K562 (cell line): ENCODE results near the gene SEMA3F. TPM values are rescaled to one million over a fixed set of nuclear protein-coding genes. Genes with fewer than 3 reads are reported as not detected.

Source experiments
- ATAC-seq: fragments of 200-7000 bp; cut with Tn5 transposase; 3 replicates; pipeline ENCODE4 v1.9.1; 2020; ENCODE audit warnings: moderate library complexity
- BruUV-seq: library from RNA; stranded (reverse); fragments of 400-500 nt; replicated peaks from 2 replicates; lab custom pipeline; 2021; lab: Mats Ljungman, UMichigan
- CTCF ChIA-PET: fragments of 300-600 bp; formaldehyde crosslinking; extraction: SDS; loops from one replicate; lab custom pipeline; 2021; ENCODE audit warnings: low intra/inter-chr PET ratio; lab: Yijun Ruan, JAX
- POLR2A ChIA-PET: fragments of 300-600, 350-650 bp; sonication (Branson Sonifier 250); formaldehyde crosslinking; extraction: SDS; loops from one replicate; lab custom pipeline; 2021; ENCODE audit warnings: antibody characterized with exemption, inconsistent platforms; lab: Yijun Ruan, JAX
- DNase-seq, 4 experiments: peaks; one replicate each; pipeline versions ENCODE4 v3.0.0 to v3.0.0-alpha.2; 2011 to 2018; ENCODE audit warnings: low spot score in 3 of 4, mixed read lengths in 3 of 4; ENCODE audit errors: extremely low read depth in 1 of 4
- FAIRE-seq: peaks from 2 replicates; lab custom pipeline; 2011; peaks lifted over from hg19 to GRCh38; lab: Jason Lieb, UNC
- H2AFZ ChIP-seq: 2 replicates; pipeline ENCODE4 v1.6.0; 2011; ENCODE audit warnings: low read depth, low read length, control low read depth, inconsistent platforms
- H3K27ac ChIP-seq: fragments of 200-600 bp; 3 replicates; pipeline ENCODE4 v1.8.0; 2011; ENCODE audit warnings: low read depth, mild to moderate bottlenecking, control low read depth, inconsistent platforms, low read length, moderate library complexity, mixed read lengths; ENCODE audit errors: extremely low read depth
- H3K27me3 ChIP-seq, 2 experiments: fragments of 300-600 bp in 1 of 2; 2 replicates in 1 of 2; 3 replicates in 1 of 2; pipeline versions ENCODE4 v1.6.0 to v1.8.0; 2011; ENCODE audit warnings: inconsistent platforms in 2 of 2, low read length in 2 of 2, mild to moderate bottlenecking in 1 of 2, mixed read lengths in 1 of 2, moderate library complexity in 1 of 2; ENCODE audit not compliant: control insufficient read depth in 2 of 2, insufficient read depth in 2 of 2
- H3K36me3 ChIP-seq: fragments of 300-600 bp; 3 replicates; pipeline ENCODE4 v1.8.0; 2011; ENCODE audit warnings: mild to moderate bottlenecking, low read length, inconsistent platforms; ENCODE audit not compliant: control insufficient read depth, insufficient read depth
- H3K4me1 ChIP-seq, 2 experiments: fragments of 200-600 bp in 1 of 2; replicated peaks in 1 of 2; 2 replicates in 1 of 2; 3 replicates in 1 of 2; pipeline versions ENCODE4 v1.5.1 to v1.8.0; 2011; ENCODE audit warnings: inconsistent platforms in 2 of 2, low read length in 2 of 2, mild to moderate bottlenecking in 1 of 2, mixed read lengths in 1 of 2, moderate library complexity in 1 of 2; ENCODE audit not compliant: control insufficient read depth in 2 of 2, insufficient read depth in 2 of 2
- H3K4me2 ChIP-seq: 2 replicates; pipeline ENCODE4 v1.6.1; 2011; ENCODE audit warnings: low read length, control low read depth, inconsistent platforms, mixed read lengths; ENCODE audit not compliant: insufficient read depth
- H3K4me3 ChIP-seq: fragments of 200-600 bp; sonication (generic), shearing (Covaris generic); 2 replicates; pipeline ENCODE4 v1.5.1; 2016; ENCODE audit warnings: control low read depth, inconsistent platforms
- H3K79me2 ChIP-seq: fragments of 200-600 bp; 3 replicates; pipeline ENCODE4 v1.8.0; 2011; ENCODE audit warnings: low read length, inconsistent platforms; ENCODE audit not compliant: control insufficient read depth, insufficient read depth
- H3K9ac ChIP-seq, 2 experiments: 2 replicates each; pipeline versions ENCODE4 v1.6.0 to v1.6.1; 2011; ENCODE audit warnings: low read depth in 2 of 2, low read length in 2 of 2, control low read depth in 1 of 2, inconsistent platforms in 1 of 2, mild to moderate bottlenecking in 1 of 2, mixed read lengths in 1 of 2; ENCODE audit not compliant: insufficient read depth in 1 of 2
- H3K9me1 ChIP-seq: one replicate; pipeline ENCODE4 v1.6.0; 2011; ENCODE audit warnings: inconsistent platforms, mild to moderate bottlenecking, low read length, moderate library complexity; ENCODE audit not compliant: control insufficient read depth, insufficient read depth
- H3K9me3 ChIP-seq: replicated peaks from 2 replicates; pipeline ENCODE4 v1.5.1; 2011; ENCODE audit warnings: low read depth, low read length, inconsistent platforms; ENCODE audit not compliant: control insufficient read depth, insufficient read depth
- H4K20me1 ChIP-seq: replicated peaks from 2 replicates; pipeline ENCODE4 v1.6.1; 2011; ENCODE audit warnings: low read length, inconsistent platforms, mixed read lengths; ENCODE audit not compliant: control insufficient read depth, insufficient read depth
- ADNP ChIP-seq: fragments of 200-800 bp; sonication (Bioruptor generic); IDR thresholded peaks from 2 replicates; pipeline ENCODE4 v1.6.1; 2016; ENCODE audit warnings: missing genetic modification characterization, missing compliant biosample characterization
- CXXC5 ChIP-seq: fragments of 250-450 bp; sonication (Bioruptor Pico); IDR thresholded peaks from 2 replicates; pipeline ENCODE4 v1.8.0; 2022; ENCODE audit warnings: inconsistent platforms, mild to moderate bottlenecking, moderate library complexity
- FOXJ2 ChIP-seq: fragments of 200-800 bp; sonication (Bioruptor generic); IDR thresholded peaks from 2 replicates; pipeline ENCODE4 v1.6.1; 2016; ENCODE audit warnings: missing genetic modification characterization, missing compliant biosample characterization
- GTF2B ChIP-seq: IDR thresholded peaks from 2 replicates; pipeline ENCODE4 v1.6.1; 2011; ENCODE audit not compliant: insufficient read length; ENCODE audit errors: extremely low read depth
- IFI16 ChIP-seq: fragments of 250-450 bp; sonication (Bioruptor Pico); IDR thresholded peaks from 2 replicates; pipeline ENCODE4 v2.1.2; 2022; ENCODE audit warnings: mild to moderate bottlenecking, inconsistent platforms
- NCOA6 ChIP-seq: fragments of 450-650 bp; IDR thresholded peaks from 2 replicates; pipeline ENCODE4 v1.6.1; 2017; ENCODE audit warnings: mild to moderate bottlenecking
- PHF20 ChIP-seq: fragments of 450-650 bp; IDR thresholded peaks from 2 replicates; pipeline ENCODE4 v1.6.1; 2018; ENCODE audit not compliant: partially characterized antibody
- PHF8 ChIP-seq: fragments of 200-600 bp; sonication (generic); IDR thresholded peaks from 2 replicates; pipeline ENCODE4 v1.6.1; 2012; ENCODE audit warnings: mixed run types, mild to moderate bottlenecking, inconsistent platforms, low read length, moderate library complexity, borderline replicate concordance
- SPI1 ChIP-seq: IDR thresholded peaks from 2 replicates; pipeline ENCODE4 v1.6.1; 2011; ENCODE audit warnings: low read depth, low read length, control low read depth, borderline replicate concordance
- YY1 ChIP-seq, 3 experiments: IDR thresholded peaks; 2 replicates each; pipeline ENCODE4 v1.6.1; 2011; ENCODE audit warnings: low read length in 2 of 3, mild to moderate bottlenecking in 2 of 3, moderate library complexity in 2 of 3, borderline replicate concordance in 1 of 3, control low read depth in 1 of 3, low read depth in 1 of 3; ENCODE audit not compliant: insufficient read depth in 3 of 3, insufficient replicate concordance in 2 of 3, control insufficient read depth in 1 of 3, insufficient read length in 1 of 3; ENCODE audit errors: extremely low read depth in 1 of 3
- ZFX ChIP-seq: sonication (generic); formaldehyde crosslinking; IDR thresholded peaks from 2 replicates; pipeline ENCODE4 v1.8.0; 2022; ENCODE audit warnings: mild to moderate bottlenecking, missing genetic modification reagents, moderate library complexity
- ZNF263 ChIP-seq: sonication (generic); formaldehyde crosslinking; IDR thresholded peaks from 2 replicates; pipeline ENCODE4 v1.8.0; 2022; ENCODE audit warnings: mild to moderate bottlenecking, missing genetic modification reagents, borderline replicate concordance
- ZNF77 ChIP-seq: fragments of 250-450 bp; sonication (Bioruptor Pico); IDR thresholded peaks from 2 replicates; pipeline ENCODE4 v1.5.0; 2020
- WGBS: fragments of 100-300 bp; shearing (Covaris generic); methylation state at CpG from one replicate; pipeline ENCODE4 v1.1.6; 2016; ENCODE audit warnings: low coverage, mixed read lengths; ENCODE audit not compliant: insufficient coverage; ENCODE audit errors: missing lambda C conversion rate; 5-methylcytosine and 5-hydroxymethylcytosine counted together
- in situ Hi-C: fragments of 300-500 bp; cut with MboI; formaldehyde crosslinking; loops from 4 replicates; pipeline ENCODE4 v1.15.0; 2018; ENCODE audit warnings: inconsistent platforms, mixed read lengths
- intact Hi-C: fragments of 100-400 bp; cut with micrococcal nuclease; formaldehyde crosslinking; loops from 2 replicates; pipeline ENCODE4 v1.14.2; 2022
- polyA plus RNA-seq, 8 experiments: library from polyadenylated mRNA; depleted of rRNA in 4 of 8; stranded (reverse) in 5 of 8; unstranded in 3 of 8; fragments of >200 nt; fragmentation: Nextera tagmentation in 2 of 8; fragmentation: Illumina TruSeq in 1 of 8; extraction: Ambion mirVana in 2 of 8; extraction: Trizol in 1 of 8; gene quantifications; 2 replicates each; pipeline versions ENCODE4 v1.2.1 to v1.2.3, GENCODE V29; 2011 to 2014; ENCODE audit warnings: inconsistent platforms in 1 of 8, missing spikeins in 1 of 8
- total RNA-seq, 7 experiments: library from RNA; depleted of rRNA in 6 of 7; stranded (reverse); fragments of >200 nt in 6 of 7; fragmentation: Illumina TruSeq in 2 of 7; extraction: Trizol in 2 of 7; gene quantifications; 2 replicates each; pipeline versions ENCODE4 v1.2.1 to v1.2.3, GENCODE V29; 2011 to 2021; ENCODE audit warnings: low replicate concordance in 1 of 7

Gene SEMA3F
- total and polyA plus RNA-seq, 9 of the 15 experiments (the other 6 are each of a cell fraction or from before 2014, with no cell fraction given): 0.58 to 3.0 (median 2.0) TPM; not detected in 2

DNA sequence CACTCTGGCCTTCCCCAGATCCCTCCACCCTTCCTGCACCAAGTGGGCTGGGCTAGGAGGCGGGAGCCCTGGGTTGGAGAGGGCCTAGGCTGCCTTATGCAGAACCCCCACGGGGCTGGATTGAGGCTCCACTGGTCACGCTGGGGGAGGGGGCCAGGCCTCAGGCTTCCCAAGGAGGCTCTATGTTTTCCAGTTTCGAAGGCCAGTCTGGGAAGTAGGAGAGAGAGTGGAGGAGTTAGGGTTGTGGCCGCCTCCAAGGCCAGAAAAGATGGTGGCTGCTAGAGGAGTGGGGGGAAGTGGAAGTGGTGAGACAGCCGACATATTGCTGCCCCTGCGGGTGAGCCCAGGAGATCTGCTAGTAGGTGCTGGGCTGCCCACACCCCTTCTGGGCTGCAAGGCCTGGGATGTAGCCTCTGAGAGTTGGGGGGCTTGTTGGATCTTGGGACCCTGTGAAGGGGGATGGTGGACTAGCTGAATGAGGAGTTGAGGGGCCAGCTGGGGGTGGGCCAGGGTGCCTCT is 82.1 kb downstream of the SEMA3F start:
- no TSS peak for BruUV-seq
- Histone ChIP-seq H3K27me3 (no peaks in the 10 kb centered on the region), H3K9ac (peak overlapping the region in 1 of 2 experiments; percentile 95; a peak in 3 of 4 replicates), H2AFZ (no peak overlapping the region), H3K4me3 (peak overlapping the region; percentile 73), H3K36me3 (peaks cover 4% of the 10 kb centered on the region; the same call in 1 of the 3 replicates), H3K27ac (0 out of 3 replicates have a peak overlapping the region, but pooled peaks have one; percentile 8), H3K79me2 (peaks cover 34% of the 10 kb centered on the region), H3K4me2 (peak overlapping the region; percentile 80), H3K4me1 (peaks cover 36 to 67% of the 10 kb centered on the region in 2 experiments), H4K20me1 (no peaks in the 10 kb centered on the region), H3K9me1 (no peaks in the 10 kb centered on the region), H3K9me3 (no peaks in the 10 kb centered on the region)
- intact Hi-C loops (no loop called here), in situ Hi-C loops (no loop called here)
- peak in 1 of 3 experiments; percentile 22 for TF ChIP-seq YY1 (IDR thresholded peaks at IDR 0.05; ENCODE audit: borderline replicate concordance in 1 of 3, control insufficient read depth in 1 of 3, extremely low read depth in 1 of 3, insufficient read depth in 3 of 3, insufficient read length in 1 of 3, insufficient replicate concordance in 2 of 3, low read depth in 1 of 3, low read length in 2 of 3)
- peak; percentile 21; the same call in 1 of the 2 replicates for TF ChIP-seq ZFX
- no peak for TF ChIP-seq ZNF77
- TF ChIP-seq ADNP: no peak
- no peak for TF ChIP-seq PHF20
- TF ChIP-seq FOXJ2: no peak
- no peak for TF ChIP-seq CXXC5
- peak; percentile 73; the same call in 1 of the 2 replicates for TF ChIP-seq ZNF263
- 0 out of 2 replicates have a peak, but pooled peaks have one; percentile 26 for TF ChIP-seq SPI1
- TF ChIP-seq NCOA6: no peak
- TF ChIP-seq PHF8: peak; percentile 17; the same call in 1 of the 2 replicates
- TF ChIP-seq GTF2B: no peak
- TF ChIP-seq IFI16: no peak
- ChIA-PET CTCF (no interaction called here), POLR2A (interaction anchor here (0.6 to 0.7 kb wide), 2 partner anchors 79 to 119 kb away, joined by 3 read pairs; no protein-coding TSS in a partner anchor)
- 29% methylated on average over 7 of the region's 7 CpGs for whole genome bisulfite sequencing
- FAIRE-seq (no peak), DNase-seq (peak in 3 of 4 experiments; percentile 22 to 45 (median 27)), ATAC-seq (no peak)
